ENCODE measurements around the gene CCNB1. TPM values are rescaled to one million over a fixed set of nuclear protein-coding genes. Genes with fewer than 3 reads are reported as not detected.

Gene CCNB1
- polyA plus RNA-seq, 1 donor from 2014 or later = 13.0 TPM

GRCh38 chr5:69148981-69149675 lies 17.8 kb upstream of the CCNB1 start:
- Histone ChIP-seq H3K4me3 (ENCODE audit: low read length) (no peak overlapping the region), H3F3A (ENCODE audit: insufficient read depth, low read length, poor library complexity, severe bottlenecking) (no peaks in the 10 kb centered on the region), H3K9me3 (ENCODE audit: low read length) (no peaks in the 10 kb centered on the region), H3K9ac (ENCODE audit: low read length) (no peak overlapping the region), H3K36me3 (ENCODE audit: insufficient read depth, low read length) (no peaks in the 10 kb centered on the region), H3K9me2 (ENCODE audit: insufficient read depth, low read length) (no peaks in the 10 kb centered on the region), H4K20me1 (ENCODE audit: insufficient read depth) (no peaks in the 10 kb centered on the region), H3K27me3 (ENCODE audit: insufficient read depth, low read depth, low read length) (no peaks in the 10 kb centered on the region), H2AFZ (ENCODE audit: low read depth, low read length) (no peak overlapping the region), H3K79me2 (replicated peaks; ENCODE audit: insufficient read depth, low read length) (no peaks in the 10 kb centered on the region), H3K27ac (ENCODE audit: low read length) (no peak overlapping the region), H3K4me2 (ENCODE audit: low read length) (no peak overlapping the region)
- TF ChIP-seq POLR2AphosphoS5 (IDR thresholded peaks at IDR 0.05) (no peak), EP300 (conservative IDR thresholded peaks at IDR 0.05; ENCODE audit: poor library complexity, severe bottlenecking) (no peak), SMC3 (conservative IDR thresholded peaks at IDR 0.05; ENCODE audit: poor library complexity) (no peak), TAF1 (IDR thresholded peaks at IDR 0.05; ENCODE audit: low read depth) (no peak), MXI1 (conservative IDR thresholded peaks at IDR 0.05; ENCODE audit: poor library complexity, severe bottlenecking) (no peak), CTCF (IDR thresholded peaks at IDR 0.05; ENCODE audit: poor library complexity, severe bottlenecking) (no peak), EZH2 (IDR thresholded peaks at IDR 0.05; ENCODE audit: borderline replicate concordance, insufficient read depth, low read length, poor library complexity, severe bottlenecking) (no peak), RAD21 (conservative IDR thresholded peaks at IDR 0.05) (no peak), REST (IDR thresholded peaks at IDR 0.05; ENCODE audit: borderline replicate concordance) (no peak)

GRCh38 chr5:69149676-69150010 lies 17.3 kb upstream of the CCNB1 start:
- Histone ChIP-seq H2AFZ (ENCODE audit: low read depth, low read length) (no peak overlapping the region), H4K20me1 (ENCODE audit: insufficient read depth) (no peaks in the 10 kb centered on the region), H3K4me3 (ENCODE audit: low read length) (no peak overlapping the region), H3K27ac (ENCODE audit: low read length) (no peak overlapping the region), H3K9me2 (ENCODE audit: insufficient read depth, low read length) (no peaks in the 10 kb centered on the region), H3K27me3 (ENCODE audit: insufficient read depth, low read depth, low read length) (no peaks in the 10 kb centered on the region), H3K36me3 (ENCODE audit: insufficient read depth, low read length) (no peaks in the 10 kb centered on the region), H3K9ac (ENCODE audit: low read length) (no peak overlapping the region), H3K4me2 (ENCODE audit: low read length) (no peak overlapping the region), H3K79me2 (replicated peaks; ENCODE audit: insufficient read depth, low read length) (no peaks in the 10 kb centered on the region), H3F3A (ENCODE audit: insufficient read depth, low read length, poor library complexity, severe bottlenecking) (no peaks in the 10 kb centered on the region), H3K9me3 (ENCODE audit: low read length) (no peaks in the 10 kb centered on the region)
- no peak for TF ChIP-seq POLR2AphosphoS5 (IDR thresholded peaks at IDR 0.05)
- TF ChIP-seq MXI1 (conservative IDR thresholded peaks at IDR 0.05; ENCODE audit: poor library complexity, severe bottlenecking) = no peak
- no peak for TF ChIP-seq EZH2 (IDR thresholded peaks at IDR 0.05; ENCODE audit: borderline replicate concordance, insufficient read depth, low read length, poor library complexity, severe bottlenecking)
- no peak for TF ChIP-seq SMC3 (conservative IDR thresholded peaks at IDR 0.05; ENCODE audit: poor library complexity)
- TF ChIP-seq RAD21 (conservative IDR thresholded peaks at IDR 0.05) = no peak
- TF ChIP-seq REST (IDR thresholded peaks at IDR 0.05; ENCODE audit: borderline replicate concordance) = no peak
- no peak for TF ChIP-seq CTCF (IDR thresholded peaks at IDR 0.05; ENCODE audit: poor library complexity, severe bottlenecking)

Measured in neural cell (in vitro differentiated cells).